Progenitor cell of endocrine pancreas (in vitro differentiated cells): Measurements from ENCODE around the gene TMEM98. TPM values are rescaled to one million over a fixed set of nuclear protein-coding genes. Genes with fewer than 3 reads are reported as not detected.
"Not testable (repeated sequence)": the region's sequence is repeated elsewhere in the genome, so short reads cannot be mapped to it uniquely, and the experiment has no call there.

Source experiments
- DNase-seq: peaks from one replicate; pipeline ENCODE4 v3.0.0; 2021; ENCODE audit warnings: low spot score; ENCODE audit not compliant: unreplicated experiment
- H3K27ac Mint-ChIP-seq: 2 replicates; pipeline ENCODE4 v1.8.0; 2021; ENCODE audit warnings: mild to moderate bottlenecking, moderate library complexity, mixed read lengths
- H3K27me3 Mint-ChIP-seq: 2 replicates; pipeline ENCODE4 v1.8.0; 2021; ENCODE audit warnings: mixed read lengths
- H3K36me3 Mint-ChIP-seq: 2 replicates; pipeline ENCODE4 v1.8.0; 2022; ENCODE audit warnings: mixed read lengths; ENCODE audit not compliant: insufficient read depth
- H3K4me1 Mint-ChIP-seq: 2 replicates; pipeline ENCODE4 v1.8.0; 2021; ENCODE audit warnings: low read depth, mixed read lengths
- H3K4me3 Mint-ChIP-seq: 2 replicates; pipeline ENCODE4 v1.8.0; 2021; ENCODE audit warnings: low read depth, mild to moderate bottlenecking, moderate library complexity, mixed read lengths
- H3K9me3 Mint-ChIP-seq: 2 replicates; pipeline ENCODE4 v1.8.0; 2021; ENCODE audit warnings: low read depth, mixed read lengths
- total RNA-seq: library from RNA; stranded (reverse); gene quantifications from 2 replicates; pipeline ENCODE4 v1.2.1, GENCODE V29; 2021
- TF ChIP-seq, protein P1 (sequence below): fragments of 200-600 bp; sonication (generic); IDR thresholded peaks from one replicate; pipeline ENCODE4 v1.5.0; 2021; ENCODE audit warnings: antibody characterized with exemption, mild to moderate bottlenecking; ENCODE audit not compliant: unreplicated experiment

The TMEM98 gene
- total RNA-seq, 1 donor from 2014 or later = 181 TPM

- DNase-seq = no peak
- TF ChIP-seq, protein P1, sequence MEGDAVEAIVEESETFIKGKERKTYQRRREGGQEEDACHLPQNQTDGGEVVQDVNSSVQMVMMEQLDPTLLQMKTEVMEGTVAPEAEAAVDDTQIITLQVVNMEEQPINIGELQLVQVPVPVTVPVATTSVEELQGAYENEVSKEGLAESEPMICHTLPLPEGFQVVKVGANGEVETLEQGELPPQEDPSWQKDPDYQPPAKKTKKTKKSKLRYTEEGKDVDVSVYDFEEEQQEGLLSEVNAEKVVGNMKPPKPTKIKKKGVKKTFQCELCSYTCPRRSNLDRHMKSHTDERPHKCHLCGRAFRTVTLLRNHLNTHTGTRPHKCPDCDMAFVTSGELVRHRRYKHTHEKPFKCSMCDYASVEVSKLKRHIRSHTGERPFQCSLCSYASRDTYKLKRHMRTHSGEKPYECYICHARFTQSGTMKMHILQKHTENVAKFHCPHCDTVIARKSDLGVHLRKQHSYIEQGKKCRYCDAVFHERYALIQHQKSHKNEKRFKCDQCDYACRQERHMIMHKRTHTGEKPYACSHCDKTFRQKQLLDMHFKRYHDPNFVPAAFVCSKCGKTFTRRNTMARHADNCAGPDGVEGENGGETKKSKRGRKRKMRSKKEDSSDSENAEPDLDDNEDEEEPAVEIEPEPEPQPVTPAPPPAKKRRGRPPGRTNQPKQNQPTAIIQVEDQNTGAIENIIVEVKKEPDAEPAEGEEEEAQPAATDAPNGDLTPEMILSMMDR = no peak
- Mint-ChIP-seq H3K4me3 (no peak overlapping the region), H3K4me1 (no peaks in the 10 kb centered on the region), H3K27me3 (peaks cover 3% of the 10 kb centered on the region), H3K27ac (no peak overlapping the region), H3K9me3 (no peaks in the 10 kb centered on the region), H3K36me3 (no peaks in the 10 kb centered on the region)
Observed at GRCh38 chr17:32882734-32883133, 45.2 kb upstream of the TMEM98 start.

DNA sequence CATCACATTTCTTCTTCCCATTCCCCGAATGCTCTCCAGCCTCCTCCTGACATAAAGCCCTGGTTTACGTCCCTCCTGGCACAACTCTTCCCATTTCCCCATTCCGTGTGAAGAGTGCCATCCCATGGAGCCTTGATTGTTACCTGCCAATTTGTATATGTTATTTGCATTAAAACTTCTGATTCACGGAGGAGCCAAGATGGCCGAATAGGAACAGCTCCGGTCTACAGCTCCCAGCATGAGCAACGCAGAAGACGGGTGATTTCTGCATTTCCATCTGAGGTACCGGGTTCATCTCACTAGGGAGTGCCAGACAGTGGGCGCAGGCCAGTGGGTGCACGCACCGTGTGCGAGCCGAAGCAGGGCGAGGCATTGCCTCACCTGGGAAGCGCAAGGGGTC, 41.0 kb upstream of the TMEM98 start:
- H3K27me3 Mint-ChIP-seq, H3K4me1 Mint-ChIP-seq, H3K36me3 Mint-ChIP-seq, DNase-seq, H3K27ac Mint-ChIP-seq, H3K4me3 Mint-ChIP-seq, H3K9me3 Mint-ChIP-seq: not testable (repeated sequence)

DNA sequence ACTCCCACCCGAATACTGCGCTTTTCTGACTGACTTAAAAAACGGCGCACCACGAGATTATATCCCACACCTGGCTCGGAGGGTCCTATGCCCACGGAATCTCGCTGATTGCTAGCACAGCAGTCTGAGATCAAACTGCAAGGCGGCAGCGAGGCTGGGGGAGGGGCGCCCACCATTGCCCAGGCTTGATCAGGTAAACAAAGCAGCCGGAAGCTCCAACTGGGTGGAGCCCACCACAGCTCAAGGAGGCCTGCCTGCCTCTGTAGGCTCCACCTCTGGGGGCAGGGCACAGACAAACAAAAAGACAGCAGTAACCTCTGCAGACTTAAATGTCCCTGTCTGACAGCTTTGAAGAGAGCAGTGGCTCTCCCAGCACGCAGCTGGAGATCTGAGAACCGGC, 40.5 kb upstream of the TMEM98 start:
- not testable (repeated sequence) for H3K27me3 Mint-ChIP-seq, H3K27ac Mint-ChIP-seq, H3K9me3 Mint-ChIP-seq, DNase-seq, H3K4me1 Mint-ChIP-seq, H3K36me3 Mint-ChIP-seq, H3K4me3 Mint-ChIP-seq

DNA sequence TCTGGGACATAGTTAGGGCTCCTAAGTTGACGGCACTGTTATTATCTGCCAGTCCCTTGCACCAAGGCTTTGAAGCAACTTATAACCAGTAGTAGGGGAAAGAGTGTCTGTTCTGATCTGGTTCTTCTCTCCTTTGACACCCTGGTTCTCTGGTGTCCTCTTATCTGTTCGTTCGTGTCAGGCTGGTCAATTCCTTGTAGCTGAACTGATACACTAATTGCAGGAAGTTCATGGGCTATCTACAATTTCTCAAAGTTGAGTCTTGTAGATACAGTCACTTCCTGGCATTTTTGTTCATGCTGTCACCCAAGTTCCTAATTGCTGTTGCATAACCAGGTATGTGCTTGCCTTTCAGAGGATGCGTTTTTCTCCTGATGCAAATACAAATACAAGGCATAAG, 33.7 kb upstream of the TMEM98 start:
- no peaks in the 10 kb centered on the region for H3K27me3 Mint-ChIP-seq

DNA sequence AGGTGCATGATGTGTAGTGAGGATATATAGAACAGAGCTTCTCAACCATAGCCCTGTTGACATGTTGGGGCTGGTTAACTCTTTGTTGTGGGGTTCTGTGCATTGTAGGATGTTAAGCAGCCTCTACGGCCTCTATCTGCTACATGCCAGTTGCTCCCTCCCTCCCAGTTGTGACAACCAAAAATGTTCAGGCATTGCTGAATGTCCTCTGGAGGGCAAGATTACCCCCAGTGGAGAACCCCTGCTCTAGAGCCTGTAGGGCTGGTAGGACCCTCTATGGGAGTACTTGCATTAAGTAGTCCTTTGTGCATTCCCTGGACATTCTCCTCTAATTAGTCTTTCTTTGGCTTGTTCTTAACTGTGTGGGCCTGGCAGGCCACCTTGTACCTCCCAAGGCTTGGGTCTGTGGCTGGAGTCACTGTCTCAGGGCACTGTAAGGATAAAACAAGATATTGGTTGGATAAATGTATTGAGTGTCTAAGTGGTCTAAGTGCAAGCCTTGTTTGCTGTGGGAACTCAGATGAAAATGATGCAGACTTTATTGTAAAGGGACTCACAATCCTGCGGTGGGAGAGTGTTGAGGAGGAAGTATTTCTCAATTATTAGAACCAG, 31.2 kb upstream of the TMEM98 start:
- no peak overlapping the region for H3K27ac Mint-ChIP-seq
- H3K9me3 Mint-ChIP-seq = no peaks in the 10 kb centered on the region
- no peaks in the 10 kb centered on the region for H3K27me3 Mint-ChIP-seq

More for the DNA sequence above, 33.7 kb upstream of the TMEM98 start:
- Mint-ChIP-seq H3K27ac (no peak overlapping the region), H3K4me1 (peaks cover 6% of the 10 kb centered on the region), H3K4me3 (no peak overlapping the region), H3K36me3 (no peaks in the 10 kb centered on the region), H3K9me3 (no peaks in the 10 kb centered on the region)
- no peak for DNase-seq
- TF ChIP-seq, protein P1 = no peak

GRCh38 chr17:32899236-32900013, 28.5 kb upstream of the TMEM98 start:
- Mint-ChIP-seq H3K4me1 (peaks cover 6% of the 10 kb centered on the region), H3K36me3 (no peaks in the 10 kb centered on the region), H3K27me3 (no peaks in the 10 kb centered on the region), H3K27ac (no peak overlapping the region), H3K9me3 (no peaks in the 10 kb centered on the region), H3K4me3 (no peak overlapping the region)
- DNase-seq = no peak
- TF ChIP-seq, protein P1 = no peak

More for the DNA sequence above, 31.2 kb upstream of the TMEM98 start:
- TF ChIP-seq, protein P1 = no peak
- Mint-ChIP-seq H3K36me3 (no peaks in the 10 kb centered on the region), H3K4me1 (peaks cover 6% of the 10 kb centered on the region), H3K4me3 (no peak overlapping the region)
- no peak for DNase-seq
